ENCODE data around the gene ARL5C. TPM values are rescaled to one million over a fixed set of nuclear protein-coding genes. Genes with fewer than 3 reads are reported as not detected.
A peak's percentile ranks its signal among the peaks of the same experiment; 100 is the strongest.
"Not testable (repeated sequence)": the region's sequence is repeated elsewhere in the genome, so short reads cannot be mapped to it uniquely, and the experiment has no call there.

Gene ARL5C
- total RNA-seq, 4 donors from 2014 or later: not detected

DNA sequence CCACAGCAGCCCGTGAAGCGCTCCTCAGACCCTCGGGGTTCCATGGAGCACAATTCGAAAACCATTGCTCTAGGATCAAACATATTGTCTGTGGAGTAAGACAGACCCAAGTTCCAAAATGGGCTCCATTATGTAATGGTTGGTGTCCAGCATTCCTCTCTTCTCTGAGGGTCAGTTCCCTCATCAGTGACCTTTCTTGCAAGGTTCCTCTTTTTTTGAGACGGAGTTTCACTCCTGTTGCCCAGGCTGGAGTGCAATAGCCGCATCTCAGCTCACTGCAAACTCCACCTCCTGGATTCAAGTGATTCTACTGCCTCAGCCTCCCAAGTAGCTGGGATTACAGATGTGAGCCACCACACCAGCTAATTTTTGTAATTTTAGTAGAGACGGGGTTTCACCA is 43.0 kb downstream of the ARL5C start:
- no peak overlapping the region for H3K27ac ChIP-seq
- no peak for TF ChIP-seq POLR2A (IDR thresholded peaks at IDR 0.05)
- no peaks in the 10 kb centered on the region for H3K27me3 ChIP-seq
- intact Hi-C loops (cut with DNase I): no loop called here
- WGBS, 2 donors: 85 to 91% methylated on average over 5 to 6 of the region's 7 CpGs
- H3K4me3 ChIP-seq: no peak overlapping the region
- H3K9me3 ChIP-seq: no peaks in the 10 kb centered on the region
- peaks cover 0 to 8% (median 0%) of the 10 kb centered on the region in 3 donors for H3K4me1 ChIP-seq
- H3K36me3 ChIP-seq: no peaks in the 10 kb centered on the region
- DNase-seq: no peak

- H3K27ac ChIP-seq; H3K27me3 ChIP-seq; H3K4me1 ChIP-seq; DNase-seq; H3K9me3 ChIP-seq; intact Hi-C loops (cut with DNase I); H3K4me3 ChIP-seq; H3K36me3 ChIP-seq: not testable (repeated sequence)
- 77 to 84% methylated on average over 7 to 9 of the region's 10 CpGs for WGBS, 2 donors
These were observed 44.0 kb downstream of the ARL5C start for GRCh38 chr17:39121919-39122318.

GRCh38 chr17:39118674-39119419 is 47.1 kb downstream of the ARL5C start:
- Histone ChIP-seq H3K4me1 (peaks cover 0 to 16% (median 0%) of the 10 kb centered on the region in 3 donors), H3K36me3 (no peaks in the 10 kb centered on the region), H3K4me3 (no peak overlapping the region), H3K27me3 (no peaks in the 10 kb centered on the region), H3K27ac (no peak overlapping the region), H3K9me3 (no peaks in the 10 kb centered on the region)
- WGBS, 2 donors: 75 to 89% methylated on average over 4 to 5 of the region's 5 CpGs
- no peak for TF ChIP-seq POLR2A (IDR thresholded peaks at IDR 0.05)
- TF ChIP-seq, protein P1, sequence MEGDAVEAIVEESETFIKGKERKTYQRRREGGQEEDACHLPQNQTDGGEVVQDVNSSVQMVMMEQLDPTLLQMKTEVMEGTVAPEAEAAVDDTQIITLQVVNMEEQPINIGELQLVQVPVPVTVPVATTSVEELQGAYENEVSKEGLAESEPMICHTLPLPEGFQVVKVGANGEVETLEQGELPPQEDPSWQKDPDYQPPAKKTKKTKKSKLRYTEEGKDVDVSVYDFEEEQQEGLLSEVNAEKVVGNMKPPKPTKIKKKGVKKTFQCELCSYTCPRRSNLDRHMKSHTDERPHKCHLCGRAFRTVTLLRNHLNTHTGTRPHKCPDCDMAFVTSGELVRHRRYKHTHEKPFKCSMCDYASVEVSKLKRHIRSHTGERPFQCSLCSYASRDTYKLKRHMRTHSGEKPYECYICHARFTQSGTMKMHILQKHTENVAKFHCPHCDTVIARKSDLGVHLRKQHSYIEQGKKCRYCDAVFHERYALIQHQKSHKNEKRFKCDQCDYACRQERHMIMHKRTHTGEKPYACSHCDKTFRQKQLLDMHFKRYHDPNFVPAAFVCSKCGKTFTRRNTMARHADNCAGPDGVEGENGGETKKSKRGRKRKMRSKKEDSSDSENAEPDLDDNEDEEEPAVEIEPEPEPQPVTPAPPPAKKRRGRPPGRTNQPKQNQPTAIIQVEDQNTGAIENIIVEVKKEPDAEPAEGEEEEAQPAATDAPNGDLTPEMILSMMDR (IDR thresholded peaks at IDR 0.05): no peak
- DNase-seq: no peak
- intact Hi-C loops (cut with DNase I): no loop called here

- no peak overlapping the region for H3K27ac ChIP-seq
- H3K9me3 ChIP-seq: no peaks in the 10 kb centered on the region
- no peaks in the 10 kb centered on the region for H3K36me3 ChIP-seq
- no peaks in the 10 kb centered on the region for H3K27me3 ChIP-seq
- DNase-seq: no peak
- 25 to 100% methylated on average over 1 of the region's 3 CpGs for WGBS, 2 donors
- intact Hi-C loops (cut with DNase I): no loop called here
- TF ChIP-seq POLR2A (IDR thresholded peaks at IDR 0.05): no peak
- TF ChIP-seq, protein P1 (IDR thresholded peaks at IDR 0.05): no peak
- H3K4me1 ChIP-seq: peaks cover 0 to 10% (median 0%) of the 10 kb centered on the region in 3 donors
- H3K4me3 ChIP-seq: no peak overlapping the region
These were observed 49.7 kb downstream of the ARL5C start for GRCh38 chr17:39116224-39116623.

DNA sequence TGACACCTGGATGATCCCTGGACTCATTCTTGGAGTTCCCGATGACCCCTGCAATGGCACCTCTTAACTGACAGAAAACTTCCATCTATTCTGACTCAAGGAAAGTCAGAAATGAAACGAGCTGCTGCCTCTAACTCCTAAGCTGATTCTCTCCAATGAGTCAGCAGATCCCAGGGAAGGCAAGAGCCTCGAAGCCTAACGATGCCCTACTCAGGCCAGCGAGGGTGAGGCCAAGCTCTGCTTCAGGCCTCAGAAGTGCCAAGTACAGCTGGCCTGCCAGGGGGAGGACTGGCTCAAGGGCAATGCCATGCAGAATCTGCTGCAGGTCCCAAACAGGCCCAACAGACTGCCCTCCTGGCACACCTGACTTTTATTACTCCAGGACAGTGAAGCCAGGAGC is 50.8 kb downstream of the ARL5C start:
- Histone ChIP-seq H3K36me3 (no peaks in the 10 kb centered on the region), H3K9me3 (no peaks in the 10 kb centered on the region), H3K4me1 (peaks cover 0 to 15% (median 0%) of the 10 kb centered on the region in 3 donors), H3K4me3 (no peak overlapping the region), H3K27me3 (no peaks in the 10 kb centered on the region), H3K27ac (peak overlapping the region in 2 of 4 donors; percentile 22 to 52)
- DNase-seq: no peak
- WGBS, 2 donors: 46 to 80% methylated on average over 1 to 4 of the region's 5 CpGs
- intact Hi-C loops (cut with DNase I): no loop called here
- TF ChIP-seq, protein P1 (IDR thresholded peaks at IDR 0.05): no peak
- TF ChIP-seq POLR2A (IDR thresholded peaks at IDR 0.05): no peak

GRCh38 chr17:39114723-39115122 is 51.2 kb downstream of the ARL5C start:
- TF ChIP-seq, protein P1 (IDR thresholded peaks at IDR 0.05): no peak
- TF ChIP-seq POLR2A (IDR thresholded peaks at IDR 0.05): no peak
- no peak for DNase-seq
- intact Hi-C loops (cut with DNase I): no loop called here

More at GRCh38 chr17:39114723-39115122, 51.2 kb downstream of the ARL5C start:
- Histone ChIP-seq H3K36me3 (no peaks in the 10 kb centered on the region), H3K9me3 (no peaks in the 10 kb centered on the region), H3K4me1 (peaks cover 0 to 15% (median 0%) of the 10 kb centered on the region in 3 donors), H3K4me3 (no peak overlapping the region), H3K27ac (peak overlapping the region in 2 of 4 donors; percentile 22 to 52), H3K27me3 (no peaks in the 10 kb centered on the region)
- 65 to 79% methylated on average over 5 to 9 of the region's 14 CpGs for WGBS, 2 donors

Measured in esophagus squamous epithelium (tissue), 5 donors.